ENCODE data around the gene BLACAT1.

GRCh38 chr1:205442051-205442725 lies 13.7 kb downstream of the BLACAT1 start:
- TF ChIP-seq POLR2A (IDR thresholded peaks at IDR 0.05) = no peak
- no peak for TF ChIP-seq CTCF (IDR thresholded peaks at IDR 0.05)
- no peak for TF ChIP-seq POLR2AphosphoS5 (IDR thresholded peaks at IDR 0.05)
